DND-41 (cell line): ENCODE results near the gene RAG1.

Source experiments
- EZH2 ChIP-seq: IDR thresholded peaks from 3 replicates; pipeline ENCODE4 v1.6.1; 2012; ENCODE audit warnings: borderline replicate concordance, low read depth, mild to moderate bottlenecking, moderate library complexity, low read length, inconsistent platforms; ENCODE audit not compliant: severe bottlenecking
- TF ChIP-seq, protein P1 (sequence below): IDR thresholded peaks from 2 replicates; pipeline ENCODE4 v1.5.1; 2012; ENCODE audit warnings: borderline replicate concordance, low read length, moderate library complexity, mild to moderate bottlenecking; ENCODE audit not compliant: poor library complexity, severe bottlenecking; ENCODE audit errors: extremely low read depth

DNA sequence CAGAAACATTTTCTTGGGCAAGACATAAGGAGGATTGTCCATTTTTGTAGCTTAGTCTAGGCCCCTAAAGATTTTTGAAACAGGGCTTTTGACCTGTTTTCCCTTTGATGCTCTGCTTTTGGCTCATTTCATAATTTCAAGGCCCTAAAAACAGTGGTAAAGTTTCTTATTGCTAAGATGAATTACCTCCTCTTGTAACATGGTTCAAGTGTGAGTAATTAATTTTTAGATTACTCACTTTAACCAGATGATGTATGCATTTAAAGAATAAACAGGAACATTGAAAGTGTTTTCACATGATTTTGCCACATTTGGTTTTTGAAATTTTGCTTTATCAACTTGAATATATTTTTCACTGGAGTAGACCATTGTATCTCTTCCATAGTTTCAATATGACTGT lies 29.1 kb downstream of the RAG1 start:
- TF ChIP-seq, protein P1, sequence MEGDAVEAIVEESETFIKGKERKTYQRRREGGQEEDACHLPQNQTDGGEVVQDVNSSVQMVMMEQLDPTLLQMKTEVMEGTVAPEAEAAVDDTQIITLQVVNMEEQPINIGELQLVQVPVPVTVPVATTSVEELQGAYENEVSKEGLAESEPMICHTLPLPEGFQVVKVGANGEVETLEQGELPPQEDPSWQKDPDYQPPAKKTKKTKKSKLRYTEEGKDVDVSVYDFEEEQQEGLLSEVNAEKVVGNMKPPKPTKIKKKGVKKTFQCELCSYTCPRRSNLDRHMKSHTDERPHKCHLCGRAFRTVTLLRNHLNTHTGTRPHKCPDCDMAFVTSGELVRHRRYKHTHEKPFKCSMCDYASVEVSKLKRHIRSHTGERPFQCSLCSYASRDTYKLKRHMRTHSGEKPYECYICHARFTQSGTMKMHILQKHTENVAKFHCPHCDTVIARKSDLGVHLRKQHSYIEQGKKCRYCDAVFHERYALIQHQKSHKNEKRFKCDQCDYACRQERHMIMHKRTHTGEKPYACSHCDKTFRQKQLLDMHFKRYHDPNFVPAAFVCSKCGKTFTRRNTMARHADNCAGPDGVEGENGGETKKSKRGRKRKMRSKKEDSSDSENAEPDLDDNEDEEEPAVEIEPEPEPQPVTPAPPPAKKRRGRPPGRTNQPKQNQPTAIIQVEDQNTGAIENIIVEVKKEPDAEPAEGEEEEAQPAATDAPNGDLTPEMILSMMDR = no peak
- TF ChIP-seq EZH2 = no peak
